OCI-LY1 (cell line): ENCODE measurements around the gene BCL2L11.

Experiments
- EZH2 ChIP-seq: fragments of 200-600 bp; sonication (generic), shearing (Covaris generic); IDR thresholded peaks from 2 replicates; pipeline ENCODE4 v1.8.0; 2017; ENCODE audit warnings: borderline replicate concordance, mixed run types, mild to moderate bottlenecking, antibody characterized with exemption, low read length, moderate library complexity, mixed read lengths
- TF ChIP-seq, protein P1 (sequence below): fragments of 200-600 bp; sonication (generic), shearing (Covaris generic); IDR thresholded peaks from 2 replicates; pipeline ENCODE4 v1.5.1; 2017; ENCODE audit warnings: mild to moderate bottlenecking, antibody characterized with exemption, low read length, moderate library complexity, mixed read lengths

DNA sequence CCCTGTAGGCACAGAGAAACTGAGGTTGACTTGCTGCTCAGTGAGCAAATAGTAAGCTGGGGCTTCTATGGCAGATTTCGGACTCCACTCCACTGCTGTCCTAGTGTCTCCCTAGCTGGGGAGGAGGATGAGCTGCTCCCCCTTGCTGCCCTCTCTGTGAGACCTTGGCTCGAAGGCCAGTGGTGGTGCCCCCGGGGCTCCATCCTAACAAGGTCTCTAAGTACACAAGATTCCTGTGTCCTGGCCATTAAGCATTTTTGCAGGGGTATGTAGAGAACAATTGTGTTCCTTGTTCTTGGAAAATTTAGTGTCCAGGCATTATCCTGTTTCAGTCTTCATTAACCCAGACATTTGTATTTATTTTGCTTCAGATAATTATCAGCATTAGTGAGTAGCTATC is 21.3 kb upstream of the BCL2L11 start:
- TF ChIP-seq, protein P1, sequence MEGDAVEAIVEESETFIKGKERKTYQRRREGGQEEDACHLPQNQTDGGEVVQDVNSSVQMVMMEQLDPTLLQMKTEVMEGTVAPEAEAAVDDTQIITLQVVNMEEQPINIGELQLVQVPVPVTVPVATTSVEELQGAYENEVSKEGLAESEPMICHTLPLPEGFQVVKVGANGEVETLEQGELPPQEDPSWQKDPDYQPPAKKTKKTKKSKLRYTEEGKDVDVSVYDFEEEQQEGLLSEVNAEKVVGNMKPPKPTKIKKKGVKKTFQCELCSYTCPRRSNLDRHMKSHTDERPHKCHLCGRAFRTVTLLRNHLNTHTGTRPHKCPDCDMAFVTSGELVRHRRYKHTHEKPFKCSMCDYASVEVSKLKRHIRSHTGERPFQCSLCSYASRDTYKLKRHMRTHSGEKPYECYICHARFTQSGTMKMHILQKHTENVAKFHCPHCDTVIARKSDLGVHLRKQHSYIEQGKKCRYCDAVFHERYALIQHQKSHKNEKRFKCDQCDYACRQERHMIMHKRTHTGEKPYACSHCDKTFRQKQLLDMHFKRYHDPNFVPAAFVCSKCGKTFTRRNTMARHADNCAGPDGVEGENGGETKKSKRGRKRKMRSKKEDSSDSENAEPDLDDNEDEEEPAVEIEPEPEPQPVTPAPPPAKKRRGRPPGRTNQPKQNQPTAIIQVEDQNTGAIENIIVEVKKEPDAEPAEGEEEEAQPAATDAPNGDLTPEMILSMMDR: no peak
- no peak for TF ChIP-seq EZH2
